ENCODE measurements around the gene ACER3. TPM values are rescaled to one million over a fixed set of nuclear protein-coding genes. Genes with fewer than 3 reads are reported as not detected.

The ACER3 gene
- polyA plus RNA-seq, 3 donors: 22.9 to 45.4 (median 23.6) TPM

DNA sequence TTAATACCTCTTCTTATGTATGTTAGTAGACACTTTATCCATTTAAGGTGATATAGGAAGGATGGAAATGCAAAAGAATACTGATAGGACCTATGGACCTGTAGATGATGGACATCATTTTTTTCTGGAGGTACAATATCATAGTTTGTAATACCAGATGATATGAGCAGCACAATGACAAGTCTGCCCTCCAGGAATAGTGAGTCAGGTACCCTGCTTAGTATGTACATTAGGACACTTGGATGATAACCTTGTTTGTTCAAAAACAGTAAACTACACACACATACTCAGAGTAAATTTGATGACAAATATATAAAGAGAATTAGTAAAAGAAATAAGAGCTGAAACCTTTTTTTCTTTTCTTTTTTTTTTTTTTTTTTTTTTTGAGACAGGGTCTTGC is 114.8 kb downstream of the ACER3 start:
- no peak overlapping the region for H3K4me3 ChIP-seq (replicated peaks in 1 of 3; ENCODE audit: low read depth in 2 of 3, low read length in 3 of 3)
- no peaks in the 10 kb centered on the region for H3K4me1 Mint-ChIP-seq
- H3K4me3 Mint-ChIP-seq: no peak overlapping the region
- no peaks in the 10 kb centered on the region for H4K20me1 ChIP-seq (ENCODE audit: insufficient read depth, low read length)
- no peak overlapping the region for H3K9ac ChIP-seq (ENCODE audit: insufficient read depth, low read length, poor library complexity, severe bottlenecking)
- no peak overlapping the region for H3K4me2 ChIP-seq (replicated peaks; ENCODE audit: extremely low read depth, low read length, poor library complexity, severe bottlenecking)
- H2AFZ ChIP-seq (ENCODE audit: insufficient read depth, low read depth, low read length, poor library complexity, severe bottlenecking): no peak overlapping the region
- DNase-seq: no peak
- H3K27ac Mint-ChIP-seq: no peak overlapping the region
- H3K9me3 ChIP-seq (replicated peaks in 1 of 2; ENCODE audit: control insufficient read depth in 1 of 2, insufficient read depth in 1 of 2, low read length in 2 of 2): peaks cover 18 to 23% of the 10 kb centered on the region in 2 donors
- no peaks in the 10 kb centered on the region for H3K79me2 ChIP-seq (ENCODE audit: insufficient read depth, low read length)
- peaks cover 8 to 25% (median 19%) of the 10 kb centered on the region in 7 donors for H3K9me3 Mint-ChIP-seq
- H3K27ac ChIP-seq (ENCODE audit: low read depth in 1 of 2, low read length in 2 of 2): no peak overlapping the region
- H3K27me3 Mint-ChIP-seq (ENCODE audit: low read depth in 3 of 3): no peaks in the 10 kb centered on the region
- H3K27me3 ChIP-seq (ENCODE audit: control insufficient read depth in 2 of 2, insufficient read depth in 2 of 2, low read length in 2 of 2): no peaks in the 10 kb centered on the region
- H3K36me3 ChIP-seq (replicated peaks in 1 of 2; ENCODE audit: control insufficient read depth in 1 of 2, insufficient read depth in 2 of 2, low read length in 2 of 2): peaks cover 31 to 79% of the 10 kb centered on the region in 2 donors
- TF ChIP-seq, protein P1, sequence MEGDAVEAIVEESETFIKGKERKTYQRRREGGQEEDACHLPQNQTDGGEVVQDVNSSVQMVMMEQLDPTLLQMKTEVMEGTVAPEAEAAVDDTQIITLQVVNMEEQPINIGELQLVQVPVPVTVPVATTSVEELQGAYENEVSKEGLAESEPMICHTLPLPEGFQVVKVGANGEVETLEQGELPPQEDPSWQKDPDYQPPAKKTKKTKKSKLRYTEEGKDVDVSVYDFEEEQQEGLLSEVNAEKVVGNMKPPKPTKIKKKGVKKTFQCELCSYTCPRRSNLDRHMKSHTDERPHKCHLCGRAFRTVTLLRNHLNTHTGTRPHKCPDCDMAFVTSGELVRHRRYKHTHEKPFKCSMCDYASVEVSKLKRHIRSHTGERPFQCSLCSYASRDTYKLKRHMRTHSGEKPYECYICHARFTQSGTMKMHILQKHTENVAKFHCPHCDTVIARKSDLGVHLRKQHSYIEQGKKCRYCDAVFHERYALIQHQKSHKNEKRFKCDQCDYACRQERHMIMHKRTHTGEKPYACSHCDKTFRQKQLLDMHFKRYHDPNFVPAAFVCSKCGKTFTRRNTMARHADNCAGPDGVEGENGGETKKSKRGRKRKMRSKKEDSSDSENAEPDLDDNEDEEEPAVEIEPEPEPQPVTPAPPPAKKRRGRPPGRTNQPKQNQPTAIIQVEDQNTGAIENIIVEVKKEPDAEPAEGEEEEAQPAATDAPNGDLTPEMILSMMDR (IDR thresholded peaks at IDR 0.05): no peak
- H3K36me3 Mint-ChIP-seq: peaks cover 42 to 57% of the 10 kb centered on the region in 2 donors
- no peaks in the 10 kb centered on the region for H3K4me1 ChIP-seq (ENCODE audit: control insufficient read depth in 1 of 2, insufficient read depth in 2 of 2, low read length in 2 of 2)
- intact Hi-C loops (cut with micrococcal nuclease): no loop called here

DNA sequence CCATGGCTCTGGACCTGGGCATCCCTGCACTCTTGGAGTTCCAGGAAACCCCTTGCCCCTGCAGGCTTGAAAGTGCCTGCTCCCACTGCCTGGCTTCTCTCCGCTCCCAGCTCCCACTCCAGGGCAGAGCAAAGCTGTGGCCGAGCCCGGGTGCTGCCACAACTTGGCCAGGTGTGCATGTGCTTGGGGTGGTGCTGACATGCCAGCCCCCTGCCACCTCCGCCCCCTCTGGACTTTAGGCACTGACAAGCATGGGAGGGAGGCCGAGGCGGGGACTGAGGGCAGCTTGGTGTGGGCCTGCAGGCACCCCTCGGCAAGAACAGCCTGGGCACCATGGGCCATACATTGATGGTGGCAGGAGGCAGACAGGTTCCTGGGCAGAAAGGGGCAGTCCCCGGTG is 117.1 kb downstream of the ACER3 start:
- H3K27me3 ChIP-seq (ENCODE audit: control insufficient read depth in 2 of 2, insufficient read depth in 2 of 2, low read length in 2 of 2): no peaks in the 10 kb centered on the region
- H3K36me3 Mint-ChIP-seq: peaks cover 39 to 53% of the 10 kb centered on the region in 2 donors
- no peak overlapping the region for H3K27ac ChIP-seq (ENCODE audit: low read depth in 1 of 2, low read length in 2 of 2)
- H4K20me1 ChIP-seq (ENCODE audit: insufficient read depth, low read length): peaks cover 4% of the 10 kb centered on the region
- TF ChIP-seq, protein P1 (IDR thresholded peaks at IDR 0.05): no peak
- peaks cover 0 to 13% (median 8%) of the 10 kb centered on the region in 7 donors for H3K9me3 Mint-ChIP-seq
- no peak overlapping the region for H3K4me2 ChIP-seq (replicated peaks; ENCODE audit: extremely low read depth, low read length, poor library complexity, severe bottlenecking)
- no peak overlapping the region for H2AFZ ChIP-seq (ENCODE audit: insufficient read depth, low read depth, low read length, poor library complexity, severe bottlenecking)
- peaks cover 7 to 10% of the 10 kb centered on the region in 2 donors for H3K9me3 ChIP-seq (replicated peaks in 1 of 2; ENCODE audit: control insufficient read depth in 1 of 2, insufficient read depth in 1 of 2, low read length in 2 of 2)
- H3K4me1 Mint-ChIP-seq: no peaks in the 10 kb centered on the region
- no peak overlapping the region for H3K4me3 Mint-ChIP-seq
- no peak overlapping the region for H3K27ac Mint-ChIP-seq
- H3K4me3 ChIP-seq (replicated peaks in 1 of 3; ENCODE audit: low read depth in 2 of 3, low read length in 3 of 3): no peak overlapping the region
- no peak for DNase-seq
- H3K27me3 Mint-ChIP-seq (ENCODE audit: low read depth in 3 of 3): no peaks in the 10 kb centered on the region
- peaks cover 31 to 69% of the 10 kb centered on the region in 2 donors for H3K36me3 ChIP-seq (replicated peaks in 1 of 2; ENCODE audit: control insufficient read depth in 1 of 2, insufficient read depth in 2 of 2, low read length in 2 of 2)
- H3K79me2 ChIP-seq (ENCODE audit: insufficient read depth, low read length): no peaks in the 10 kb centered on the region
- H3K4me1 ChIP-seq (ENCODE audit: control insufficient read depth in 1 of 2, insufficient read depth in 2 of 2, low read length in 2 of 2): no peaks in the 10 kb centered on the region
- 97% methylated on average over 7 of the region's 8 CpGs for WGBS (ENCODE audit: insufficient coverage)
- intact Hi-C loops (cut with micrococcal nuclease): no loop called here
- no peak overlapping the region for H3K9ac ChIP-seq (ENCODE audit: insufficient read depth, low read length, poor library complexity, severe bottlenecking)

All from CD14-positive monocyte (primary cell).